Measurements from ENCODE around the gene XPO6.

The XPO6 gene

GRCh38 chr16:28112908-28113307, 98.9 kb downstream of the XPO6 start:
- no peak overlapping the region for H3K4me3 ChIP-seq (ENCODE audit: control insufficient read depth, low read depth, low read length)
- TF ChIP-seq CTCF (conservative IDR thresholded peaks at IDR 0.05; ENCODE audit: control insufficient read depth, insufficient read depth, low read depth, low read length): no peak
- DNase-seq (ENCODE audit: low read depth): no peak

GRCh38 chr16:28110977-28111376, 100.8 kb downstream of the XPO6 start:
- no peak overlapping the region for H3K4me3 ChIP-seq (ENCODE audit: control insufficient read depth, low read depth, low read length)
- no peak for DNase-seq (ENCODE audit: low read depth)
- TF ChIP-seq CTCF (conservative IDR thresholded peaks at IDR 0.05; ENCODE audit: control insufficient read depth, insufficient read depth, low read depth, low read length): no peak

DNA sequence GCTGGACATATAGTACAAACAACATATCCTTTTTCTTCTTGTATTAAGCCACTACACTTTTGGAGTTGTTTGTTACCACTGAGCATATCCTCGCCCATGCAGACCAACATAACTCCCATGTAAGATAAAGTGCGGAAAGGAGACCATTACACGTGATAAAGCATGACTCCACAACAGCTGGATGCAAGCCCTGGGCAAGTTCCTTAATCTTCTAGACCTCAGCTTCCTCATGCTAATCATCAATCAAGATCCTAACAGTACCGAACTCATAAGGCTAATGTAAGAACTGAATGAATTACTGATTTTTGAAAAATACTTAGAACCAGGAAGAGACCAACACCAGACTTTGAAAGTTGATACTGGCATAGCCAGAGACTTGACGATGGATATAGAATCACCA, 101.3 kb downstream of the XPO6 start:
- DNase-seq (ENCODE audit: low read depth): no peak
- no peak for TF ChIP-seq CTCF (conservative IDR thresholded peaks at IDR 0.05; ENCODE audit: control insufficient read depth, insufficient read depth, low read depth, low read length)
- no peak overlapping the region for H3K4me3 ChIP-seq (ENCODE audit: control insufficient read depth, low read depth, low read length)

- DNase-seq (ENCODE audit: low read depth): no peak
- no peak overlapping the region for H3K4me3 ChIP-seq (ENCODE audit: control insufficient read depth, low read depth, low read length)
- no peak for TF ChIP-seq CTCF (conservative IDR thresholded peaks at IDR 0.05; ENCODE audit: control insufficient read depth, insufficient read depth, low read depth, low read length)
Observed at GRCh38 chr16:28110074-28110473, 101.7 kb downstream of the XPO6 start.

GRCh38 chr16:28108590-28109247, 103.0 kb downstream of the XPO6 start:
- no peak for DNase-seq (ENCODE audit: low read depth)
- H3K4me3 ChIP-seq (ENCODE audit: control insufficient read depth, low read depth, low read length): no peak overlapping the region
- TF ChIP-seq CTCF (conservative IDR thresholded peaks at IDR 0.05; ENCODE audit: control insufficient read depth, insufficient read depth, low read depth, low read length): no peak

DNA sequence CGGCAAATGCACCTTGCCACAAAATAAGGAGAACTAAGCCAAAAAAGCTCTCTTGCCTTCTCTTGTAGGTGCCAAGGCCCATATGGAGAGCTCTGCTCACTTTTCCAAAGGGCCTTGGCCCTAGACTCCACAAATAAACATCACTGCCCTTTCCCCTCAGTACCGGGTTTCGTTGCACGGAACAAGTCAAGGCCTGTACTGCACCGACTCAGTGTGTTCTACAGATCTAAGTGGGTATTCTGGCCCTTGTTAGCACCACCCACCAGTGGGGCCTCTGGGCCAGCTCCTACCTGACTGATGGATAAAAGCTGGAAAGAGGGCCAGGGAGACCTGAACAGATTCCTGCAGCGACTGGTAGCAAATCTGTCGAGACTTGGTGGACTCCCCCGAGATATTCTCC, 104.5 kb downstream of the XPO6 start:
- DNase-seq (ENCODE audit: low read depth): no peak
- TF ChIP-seq CTCF (conservative IDR thresholded peaks at IDR 0.05; ENCODE audit: control insufficient read depth, insufficient read depth, low read depth, low read length): no peak
- H3K4me3 ChIP-seq (ENCODE audit: control insufficient read depth, low read depth, low read length): no peak overlapping the region
